Panc1 (cell line): ENCODE measurements around the gene MTR. TPM values are rescaled to one million over a fixed set of nuclear protein-coding genes. Genes with fewer than 3 reads are reported as not detected.

ENCODE experiments used
- ATAC-seq: fragments of 200-7000 bp; cut with Tn5 transposase; 2 replicates; pipeline ENCODE4 v1.9.1; 2020; ENCODE audit warnings: mild to moderate bottlenecking, moderate library complexity
- BruUV-seq: library from RNA; stranded (reverse); fragments of 400-500 nt; replicated peaks from 2 replicates; lab custom pipeline; 2021; lab: Mats Ljungman, UMichigan
- CTCF ChIA-PET: fragments of 300-600 bp; sonication (Branson Sonifier 250); formaldehyde crosslinking; loops from one replicate; lab custom pipeline; 2022; ENCODE audit warnings: antibody characterized with exemption; lab: Charles Lee
- POLR2A ChIA-PET: fragments of 300-600 bp; sonication (Branson Sonifier 250); formaldehyde crosslinking; loops from one replicate; lab custom pipeline; 2022; ENCODE audit warnings: antibody characterized with exemption; lab: Charles Lee
- DNase-seq: peaks from one replicate; pipeline ENCODE4 v3.0.0-alpha.2; 2010; ENCODE audit warnings: low read depth, low spot score
- H3K27ac ChIP-seq: 2 replicates; pipeline ENCODE4 v1.5.1; 2011; ENCODE audit warnings: mild to moderate bottlenecking, low read length, inconsistent platforms
- H3K27me3 ChIP-seq: fragments of 200-500 bp; sonication (Bioruptor generic); 2 replicates; pipeline ENCODE4 v1.6.0; 2014; ENCODE audit warnings: low read length, inconsistent platforms; ENCODE audit not compliant: control insufficient read depth, insufficient read depth
- H3K36me3 ChIP-seq: fragments of 200-500 bp; sonication (Bioruptor generic); 2 replicates; pipeline ENCODE4 v1.5.1; 2014; ENCODE audit warnings: inconsistent platforms, mild to moderate bottlenecking, low read length, moderate library complexity; ENCODE audit not compliant: control insufficient read depth, insufficient read depth
- H3K4me1 ChIP-seq: 2 replicates; pipeline ENCODE4 v1.5.1; 2011; ENCODE audit warnings: inconsistent platforms, mild to moderate bottlenecking, low read length, moderate library complexity; ENCODE audit not compliant: control insufficient read depth, insufficient read depth
- H3K4me3 ChIP-seq, 2 experiments: 2 replicates each; pipeline ENCODE4 v1.5.1; 2011 to 2012; ENCODE audit warnings: low read depth in 2 of 2, low read length in 2 of 2, mild to moderate bottlenecking in 2 of 2, inconsistent platforms in 1 of 2, moderate library complexity in 1 of 2
- H3K9me3 ChIP-seq: fragments of 200-500 bp; sonication (Bioruptor generic); 2 replicates; pipeline ENCODE4 v1.5.1; 2014; ENCODE audit warnings: low read depth, mild to moderate bottlenecking, inconsistent platforms, low read length, moderate library complexity; ENCODE audit not compliant: control insufficient read depth, insufficient read depth
- CTCF ChIP-seq: fragments of 450-650 bp; IDR thresholded peaks from 2 replicates; pipeline ENCODE4 v1.5.1; 2017; ENCODE audit warnings: mild to moderate bottlenecking
- POLR2AphosphoS5 ChIP-seq: IDR thresholded peaks from 2 replicates; pipeline ENCODE4 v1.6.1; 2012; ENCODE audit warnings: mild to moderate bottlenecking, low read depth, low read length, moderate library complexity
- REST ChIP-seq, 2 experiments: IDR thresholded peaks; 2 replicates each; pipeline ENCODE4 v1.6.1; 2011 to 2012; ENCODE audit warnings: low read depth in 2 of 2, control low read depth in 1 of 2, low read length in 1 of 2, mild to moderate bottlenecking in 1 of 2, moderate library complexity in 1 of 2; ENCODE audit not compliant: insufficient read depth in 1 of 2
- SIN3A ChIP-seq: IDR thresholded peaks from 2 replicates; pipeline ENCODE4 v1.6.1; 2012; ENCODE audit warnings: low read depth, mild to moderate bottlenecking, low read length, moderate library complexity, borderline replicate concordance; ENCODE audit not compliant: insufficient read depth
- TCF7L2 ChIP-seq: IDR thresholded peaks from 2 replicates; pipeline ENCODE4 v1.6.1; 2011; ENCODE audit warnings: mild to moderate bottlenecking, low read depth, low read length, inconsistent platforms
- in situ Hi-C: cut with HindIII; loops from 2 replicates; pipeline ENCODE4 v1.10.0; 2016; ENCODE audit warnings: low sequenced_read_pairs, low pct_unique_long_range_greater_than_20kb
- intact Hi-C: fragments of 100-400 bp; cut with micrococcal nuclease; formaldehyde crosslinking; loops from one replicate; pipeline ENCODE4 v1.10.0; 2022; ENCODE audit not compliant: unreplicated experiment
- total RNA-seq: library from RNA; stranded (reverse); gene quantifications from one replicate; pipeline ENCODE4 v1.2.1, GENCODE V29; 2021; ENCODE audit not compliant: unreplicated experiment

Gene MTR
- total RNA-seq, 1 experiment from 2014 or later = 33.7 TPM

- no TSS peak for BruUV-seq
- in situ Hi-C loops = no loop called here
- DNase-seq (no peak), ATAC-seq (no peak)
- Histone ChIP-seq H3K36me3 (peaks cover 3% of the 10 kb centered on the region; the same call in 1 of the 2 replicates), H3K27ac (no peak overlapping the region), H3K4me3 (no peak overlapping the region), H3K4me1 (no peaks in the 10 kb centered on the region), H3K27me3 (no peaks in the 10 kb centered on the region), H3K9me3 (no peaks in the 10 kb centered on the region)
- ChIA-PET POLR2A (no interaction called here), CTCF (no interaction called here)
- TF ChIP-seq CTCF (no peak), SIN3A (no peak), TCF7L2 (no peak), POLR2AphosphoS5 (no peak), REST (IDR thresholded peaks at IDR 0.05; ENCODE audit: insufficient read depth in 1 of 2, low read depth in 2 of 2, low read length in 1 of 2) (no peak)
- intact Hi-C loops = no loop called here
These were observed 14.9 kb downstream of the MTR start for GRCh38 chr1:236810018-236810417.

- DNase-seq (no peak), ATAC-seq (no peak)
- ChIA-PET CTCF (no interaction called here), POLR2A (no interaction called here)
- no peaks in the 10 kb centered on the region for H3K4me1 ChIP-seq
- H3K4me3 ChIP-seq = no peak overlapping the region
- TF ChIP-seq TCF7L2 = no peak
- TF ChIP-seq REST (IDR thresholded peaks at IDR 0.05; ENCODE audit: insufficient read depth in 1 of 2, low read depth in 2 of 2, low read length in 1 of 2) = no peak
- no peak for TF ChIP-seq SIN3A
- no peak for TF ChIP-seq POLR2AphosphoS5
- no peaks in the 10 kb centered on the region for H3K9me3 ChIP-seq
- in situ Hi-C loops (no loop called here), intact Hi-C loops (no loop called here)
- H3K27ac ChIP-seq = no peak overlapping the region
- no peaks in the 10 kb centered on the region for H3K27me3 ChIP-seq
- no TSS peak for BruUV-seq
- H3K36me3 ChIP-seq = peaks cover 6% of the 10 kb centered on the region; the same call in 1 of the 2 replicates
These were observed 17.4 kb downstream of the MTR start for GRCh38 chr1:236812334-236813030.
